ENCODE data around the gene CFAP73. TPM values are rescaled to one million over a fixed set of nuclear protein-coding genes. Genes with fewer than 3 reads are reported as not detected.

CFAP73 gene
- total RNA-seq, 1 donor from 2014 or later: not detected

- no peak for DNase-seq (ENCODE audit: low read depth)
- no peak for TF ChIP-seq CTCF (conservative IDR thresholded peaks at IDR 0.05; ENCODE audit: low read depth, low read length)
- H3K4me3 ChIP-seq (ENCODE audit: low read depth, low read length): no peak overlapping the region
Observed at GRCh38 chr12:113172185-113172584, 22.7 kb downstream of the CFAP73 start.

- no peak for TF ChIP-seq CTCF (conservative IDR thresholded peaks at IDR 0.05; ENCODE audit: low read depth, low read length)
- no peak overlapping the region for H3K4me3 ChIP-seq (ENCODE audit: low read depth, low read length)
- DNase-seq (ENCODE audit: low read depth): no peak
Observed at GRCh38 chr12:113173081-113173698, 23.7 kb downstream of the CFAP73 start.

GRCh38 chr12:113174461-113175384 lies 25.2 kb downstream of the CFAP73 start:
- peak; percentile 97 for TF ChIP-seq CTCF (conservative IDR thresholded peaks at IDR 0.05; ENCODE audit: low read depth, low read length)
- no peak overlapping the region for H3K4me3 ChIP-seq (ENCODE audit: low read depth, low read length)
- no peak for DNase-seq (ENCODE audit: low read depth)

- DNase-seq (ENCODE audit: low read depth): no peak
- H3K4me3 ChIP-seq (ENCODE audit: low read depth, low read length): no peak overlapping the region
- TF ChIP-seq CTCF (conservative IDR thresholded peaks at IDR 0.05; ENCODE audit: low read depth, low read length): no peak
Observed at GRCh38 chr12:113179023-113179422, 29.5 kb downstream of the CFAP73 start.

- no peak for TF ChIP-seq CTCF (conservative IDR thresholded peaks at IDR 0.05; ENCODE audit: low read depth, low read length)
- no peak overlapping the region for H3K4me3 ChIP-seq (ENCODE audit: low read depth, low read length)
- no peak for DNase-seq (ENCODE audit: low read depth)
Observed at GRCh38 chr12:113180333-113180732, 30.8 kb downstream of the CFAP73 start.

- no peak for DNase-seq (ENCODE audit: low read depth)
- no peak overlapping the region for H3K4me3 ChIP-seq (ENCODE audit: low read depth, low read length)
- TF ChIP-seq CTCF (conservative IDR thresholded peaks at IDR 0.05; ENCODE audit: low read depth, low read length): no peak
Observed at GRCh38 chr12:113181975-113182374, 32.5 kb downstream of the CFAP73 start.
